HEK293 (cell line): Measurements from ENCODE around the gene DNAH8.

ENCODE experiments used
- CTCF ChIA-PET: fragments of 350-600 bp; formaldehyde crosslinking; extraction: SDS; loops from one replicate; lab custom pipeline; 2021; ENCODE audit warnings: antibody characterized with exemption; lab: Yijun Ruan, JAX
- POLR2A ChIA-PET: fragments of 300-600 bp; formaldehyde crosslinking; extraction: SDS; loops from one replicate; lab custom pipeline; 2020; ENCODE audit warnings: antibody characterized with exemption, inconsistent platforms; lab: Yijun Ruan, JAX
- H3K27ac ChIP-seq: fragments of 200-500 bp; sonication (Bioruptor generic); 2 replicates; pipeline ENCODE4 v1.5.1; 2014; ENCODE audit warnings: low read depth, low read length, control low read depth, inconsistent platforms; ENCODE audit errors: extremely low read depth
- H3K36me3 ChIP-seq, 2 experiments: fragments of 200-500 bp in 1 of 2; sonication (Bioruptor generic) in 1 of 2; 1 replicate in 1 of 2; 2 replicates in 1 of 2; pipeline ENCODE4 v1.5.1; 2014 to 2017; ENCODE audit warnings: inconsistent platforms in 2 of 2, low read length in 2 of 2; ENCODE audit not compliant: control insufficient read depth in 2 of 2, insufficient read depth in 1 of 2
- H3K4me1 ChIP-seq: fragments of 200-500 bp; sonication (Bioruptor generic); 2 replicates; pipeline ENCODE4 v1.5.1; 2014; ENCODE audit warnings: mild to moderate bottlenecking, low read length, inconsistent platforms; ENCODE audit not compliant: control insufficient read depth, insufficient read depth
- H3K4me3 ChIP-seq: 2 replicates; pipeline ENCODE4 v1.5.1; 2011; ENCODE audit warnings: low read depth, mild to moderate bottlenecking, control low read depth, low read length, moderate library complexity
- H3K9me3 ChIP-seq: fragments of 200-500 bp; sonication (Bioruptor generic); 2 replicates; pipeline ENCODE4 v1.5.1; 2014; ENCODE audit warnings: low read depth, low read length, inconsistent platforms; ENCODE audit not compliant: control insufficient read depth, insufficient read depth
- GLIS2 ChIP-seq: fragments of 450-650 bp; formaldehyde crosslinking; IDR thresholded peaks from 2 replicates; pipeline ENCODE4 v1.5.1; 2016; ENCODE audit warnings: missing biosample characterization, missing genetic modification characterization
- KLF8 ChIP-seq: fragments of 450-650 bp; formaldehyde crosslinking; IDR thresholded peaks from 2 replicates; pipeline ENCODE4 v1.5.1; 2016; ENCODE audit warnings: missing biosample characterization, missing genetic modification characterization
- ZNF138 ChIP-seq: fragments of 450-650 bp; formaldehyde crosslinking; IDR thresholded peaks from 2 replicates; pipeline ENCODE4 v1.5.1; 2016; ENCODE audit warnings: missing biosample characterization, missing genetic modification characterization, borderline replicate concordance
- ZNF140 ChIP-seq: fragments of 450-650 bp; formaldehyde crosslinking; IDR thresholded peaks from 2 replicates; pipeline ENCODE4 v1.5.1; 2016; ENCODE audit warnings: missing biosample characterization, missing genetic modification characterization
- ZNF157 ChIP-seq: fragments of 450-650 bp; formaldehyde crosslinking; IDR thresholded peaks from 2 replicates; pipeline ENCODE4 v1.5.1; 2016; ENCODE audit warnings: missing biosample characterization, missing genetic modification characterization
- ZNF350 ChIP-seq: fragments of 450-650 bp; formaldehyde crosslinking; IDR thresholded peaks from 2 replicates; pipeline ENCODE4 v1.5.0; 2017; ENCODE audit warnings: missing biosample characterization, mild to moderate bottlenecking, missing genetic modification characterization
- ZNF433 ChIP-seq: fragments of 450-650 bp; formaldehyde crosslinking; IDR thresholded peaks from 2 replicates; pipeline ENCODE4 v1.5.1; 2016; ENCODE audit warnings: missing biosample characterization, missing genetic modification characterization, low read depth
- ZNF549 ChIP-seq: fragments of 450-650 bp; IDR thresholded peaks from 2 replicates; pipeline ENCODE4 v1.5.1; 2018; ENCODE audit warnings: missing biosample characterization, missing genetic modification characterization, mild to moderate bottlenecking, inconsistent platforms, moderate library complexity
- ZNF654 ChIP-seq: fragments of 450-650 bp; formaldehyde crosslinking; IDR thresholded peaks from 2 replicates; pipeline ENCODE4 v1.5.1; 2016; ENCODE audit warnings: low read depth, missing biosample characterization, missing genetic modification characterization
- ZNF747 ChIP-seq: fragments of 450-650 bp; formaldehyde crosslinking; IDR thresholded peaks from 2 replicates; pipeline ENCODE4 v1.5.1; 2016; ENCODE audit warnings: missing biosample characterization, missing genetic modification characterization
- ZNF76 ChIP-seq: fragments of 450-650 bp; formaldehyde crosslinking; IDR thresholded peaks from 2 replicates; pipeline ENCODE4; 2016; ENCODE audit warnings: low read depth, missing biosample characterization, missing genetic modification characterization, borderline replicate concordance
- TF ChIP-seq, protein P1 (sequence below): fragments of 450-650 bp; formaldehyde crosslinking; IDR thresholded peaks from 2 replicates; pipeline ENCODE4 v1.5.0; 2017; ENCODE audit warnings: missing biosample characterization, missing genetic modification characterization, borderline replicate concordance
- TF ChIP-seq, protein P2 (sequence below): fragments of 450-650 bp; formaldehyde crosslinking; optimal IDR thresholded peaks from 2 replicates; pipeline ENCODE3; 2016; ENCODE audit warnings: missing biosample characterization, mild to moderate bottlenecking, missing genetic modification characterization
- TF ChIP-seq, protein P3 (sequence below): fragments of 450-650 bp; formaldehyde crosslinking; IDR thresholded peaks from 2 replicates; pipeline ENCODE4 v1.5.1; 2016; ENCODE audit warnings: missing biosample characterization, missing genetic modification characterization
- TF ChIP-seq, protein P4 (sequence below): fragments of 450-650 bp; formaldehyde crosslinking; conservative IDR thresholded peaks from 2 replicates; pipeline ENCODE4 v1.5.1; 2016; ENCODE audit warnings: low read depth, missing biosample characterization, missing genetic modification characterization
- TF ChIP-seq, protein P5 (sequence below): fragments of 450-650 bp; formaldehyde crosslinking; IDR thresholded peaks from 2 replicates; pipeline ENCODE4 v1.5.1; 2017; ENCODE audit warnings: missing biosample characterization, mild to moderate bottlenecking, missing genetic modification characterization, moderate library complexity
- TF ChIP-seq, protein P6 (sequence below): fragments of 450-650 bp; formaldehyde crosslinking; IDR thresholded peaks from 2 replicates; pipeline ENCODE4 v1.5.1; 2017; ENCODE audit warnings: missing biosample characterization, missing genetic modification characterization

Gene DNAH8

DNA sequence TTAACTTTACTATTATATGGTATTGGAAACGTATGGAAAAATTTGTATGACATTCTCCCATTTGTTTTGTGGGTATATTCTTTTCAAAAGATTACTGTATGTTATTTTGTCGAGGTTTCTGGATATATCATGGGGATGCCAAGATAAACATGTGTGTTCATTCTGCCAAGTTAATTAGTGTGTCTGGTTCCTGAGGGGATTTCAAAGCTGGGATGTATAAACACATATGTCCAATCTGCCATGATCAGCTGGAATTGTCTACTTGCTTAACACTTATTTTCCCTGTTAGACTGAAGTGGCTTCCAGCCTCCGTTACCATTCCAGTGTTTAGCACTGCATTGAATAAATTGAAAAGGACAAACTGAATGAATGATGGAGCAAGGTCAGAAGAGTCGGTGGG, 86.2 kb downstream of the DNAH8 start:
- H3K4me1 ChIP-seq, result peaks cover 3% of the 10 kb centered on the region; the same call in 1 of the 2 replicates
- no peaks in the 10 kb centered on the region for H3K36me3 ChIP-seq
- no peak for TF ChIP-seq ZNF76 (tag by site-specific recombination)
- TF ChIP-seq ZNF654 (tag by site-specific recombination), result no peak
- H3K4me3 ChIP-seq, result no peak overlapping the region
- H3K9me3 ChIP-seq, result no peaks in the 10 kb centered on the region
- POLR2A ChIA-PET, result no interaction called here
- CTCF ChIA-PET, result no interaction called here
- H3K27ac ChIP-seq, result no peak overlapping the region

DNA sequence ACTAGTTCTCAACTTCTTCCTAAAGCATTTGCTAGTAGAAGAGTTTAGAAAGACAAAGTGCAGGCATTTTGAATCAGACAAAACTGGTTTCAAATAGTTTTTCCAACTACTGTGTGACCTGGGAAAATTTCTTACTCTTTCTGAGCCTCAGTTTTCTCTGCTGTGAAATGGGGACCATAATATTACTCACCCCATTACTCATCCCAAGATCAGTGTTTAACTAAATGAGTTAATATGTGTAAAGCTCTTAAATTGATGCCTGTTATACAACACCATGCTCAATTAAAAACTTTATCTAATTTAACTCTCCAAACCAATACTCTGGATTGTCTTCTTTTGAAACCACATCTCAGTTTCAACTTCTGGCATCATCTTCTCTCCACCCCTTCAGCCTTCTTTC, 87.4 kb downstream of the DNAH8 start:
- ChIA-PET POLR2A (interaction anchor here (0.7 kb wide), 1 partner anchor 24 kb away, joined by 5 read pairs; no protein-coding TSS in a partner anchor), CTCF (interaction anchor here (0.6 to 1.0 kb wide), 3 partner anchors 9 to 687 kb away, joined by 3 read pairs; no protein-coding TSS in a partner anchor)

More for the DNA sequence above, 87.4 kb downstream of the DNAH8 start:
- Histone ChIP-seq H3K36me3 (no peaks in the 10 kb centered on the region), H3K4me3 (no peak overlapping the region), H3K27ac (no peak overlapping the region), H3K4me1 (peaks cover 3% of the 10 kb centered on the region; the same call in 1 of the 2 replicates), H3K9me3 (no peaks in the 10 kb centered on the region)
- TF ChIP-seq ZNF747 (tag by site-specific recombination) (no peak), KLF8 (tag by site-specific recombination) (no peak), ZNF433 (tag by site-specific recombination) (no peak), ZNF350 (tag by site-specific recombination) (no peak), ZNF138 (tag by site-specific recombination) (no peak), ZNF549 (no peak), ZNF140 (tag by site-specific recombination) (no peak), ZNF157 (tag by site-specific recombination) (no peak), GLIS2 (no peak)
- TF ChIP-seq, protein P1, sequence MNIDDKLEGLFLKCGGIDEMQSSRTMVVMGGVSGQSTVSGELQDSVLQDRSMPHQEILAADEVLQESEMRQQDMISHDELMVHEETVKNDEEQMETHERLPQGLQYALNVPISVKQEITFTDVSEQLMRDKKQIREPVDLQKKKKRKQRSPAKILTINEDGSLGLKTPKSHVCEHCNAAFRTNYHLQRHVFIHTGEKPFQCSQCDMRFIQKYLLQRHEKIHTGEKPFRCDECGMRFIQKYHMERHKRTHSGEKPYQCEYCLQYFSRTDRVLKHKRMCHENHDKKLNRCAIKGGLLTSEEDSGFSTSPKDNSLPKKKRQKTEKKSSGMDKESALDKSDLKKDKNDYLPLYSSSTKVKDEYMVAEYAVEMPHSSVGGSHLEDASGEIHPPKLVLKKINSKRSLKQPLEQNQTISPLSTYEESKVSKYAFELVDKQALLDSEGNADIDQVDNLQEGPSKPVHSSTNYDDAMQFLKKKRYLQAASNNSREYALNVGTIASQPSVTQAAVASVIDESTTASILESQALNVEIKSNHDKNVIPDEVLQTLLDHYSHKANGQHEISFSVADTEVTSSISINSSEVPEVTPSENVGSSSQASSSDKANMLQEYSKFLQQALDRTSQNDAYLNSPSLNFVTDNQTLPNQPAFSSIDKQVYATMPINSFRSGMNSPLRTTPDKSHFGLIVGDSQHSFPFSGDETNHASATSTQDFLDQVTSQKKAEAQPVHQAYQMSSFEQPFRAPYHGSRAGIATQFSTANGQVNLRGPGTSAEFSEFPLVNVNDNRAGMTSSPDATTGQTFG, result no peak
- TF ChIP-seq, protein P2, sequence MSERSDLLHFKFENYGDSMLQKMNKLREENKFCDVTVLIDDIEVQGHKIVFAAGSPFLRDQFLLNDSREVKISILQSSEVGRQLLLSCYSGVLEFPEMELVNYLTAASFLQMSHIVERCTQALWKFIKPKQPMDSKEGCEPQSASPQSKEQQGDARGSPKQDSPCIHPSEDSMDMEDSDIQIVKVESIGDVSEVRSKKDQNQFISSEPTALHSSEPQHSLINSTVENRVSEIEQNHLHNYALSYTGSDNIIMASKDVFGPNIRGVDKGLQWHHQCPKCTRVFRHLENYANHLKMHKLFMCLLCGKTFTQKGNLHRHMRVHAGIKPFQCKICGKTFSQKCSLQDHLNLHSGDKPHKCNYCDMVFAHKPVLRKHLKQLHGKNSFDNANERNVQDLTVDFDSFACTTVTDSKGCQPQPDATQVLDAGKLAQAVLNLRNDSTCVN, result no peak
- TF ChIP-seq, protein P3, sequence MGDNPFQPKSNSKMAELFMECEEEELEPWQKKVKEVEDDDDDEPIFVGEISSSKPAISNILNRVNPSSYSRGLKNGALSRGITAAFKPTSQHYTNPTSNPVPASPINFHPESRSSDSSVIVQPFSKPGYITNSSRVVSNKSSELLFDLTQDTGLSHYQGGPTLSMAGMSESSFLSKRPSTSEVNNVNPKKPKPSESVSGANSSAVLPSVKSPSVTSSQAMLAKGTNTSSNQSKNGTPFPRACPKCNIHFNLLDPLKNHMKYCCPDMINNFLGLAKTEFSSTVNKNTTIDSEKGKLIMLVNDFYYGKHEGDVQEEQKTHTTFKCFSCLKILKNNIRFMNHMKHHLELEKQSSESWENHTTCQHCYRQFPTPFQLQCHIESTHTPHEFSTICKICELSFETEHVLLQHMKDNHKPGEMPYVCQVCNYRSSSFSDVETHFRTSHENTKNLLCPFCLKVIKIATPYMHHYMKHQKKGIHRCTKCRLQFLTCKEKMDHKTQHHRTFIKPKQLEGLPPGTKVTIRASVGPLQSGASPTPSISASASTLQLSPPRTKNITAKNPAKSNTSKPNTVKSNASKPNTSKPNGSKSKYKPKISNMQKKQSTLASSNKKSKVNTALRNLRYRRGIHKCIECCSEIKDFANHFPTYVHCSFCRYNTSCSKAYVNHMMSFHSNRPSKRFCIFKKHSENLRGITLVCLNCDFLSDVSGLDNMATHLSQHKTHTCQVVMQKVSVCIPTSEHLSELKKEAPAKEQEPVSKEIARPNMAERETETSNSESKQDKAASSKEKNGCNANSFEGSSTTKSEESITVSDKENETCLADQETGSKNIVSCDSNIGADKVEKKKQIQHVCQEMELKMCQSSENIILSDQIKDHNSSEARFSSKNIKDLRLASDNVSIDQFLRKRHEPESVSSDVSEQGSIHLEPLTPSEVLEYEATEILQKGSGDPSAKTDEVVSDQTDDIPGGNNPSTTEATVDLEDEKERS (tag by site-specific recombination), result no peak
- TF ChIP-seq, protein P4, sequence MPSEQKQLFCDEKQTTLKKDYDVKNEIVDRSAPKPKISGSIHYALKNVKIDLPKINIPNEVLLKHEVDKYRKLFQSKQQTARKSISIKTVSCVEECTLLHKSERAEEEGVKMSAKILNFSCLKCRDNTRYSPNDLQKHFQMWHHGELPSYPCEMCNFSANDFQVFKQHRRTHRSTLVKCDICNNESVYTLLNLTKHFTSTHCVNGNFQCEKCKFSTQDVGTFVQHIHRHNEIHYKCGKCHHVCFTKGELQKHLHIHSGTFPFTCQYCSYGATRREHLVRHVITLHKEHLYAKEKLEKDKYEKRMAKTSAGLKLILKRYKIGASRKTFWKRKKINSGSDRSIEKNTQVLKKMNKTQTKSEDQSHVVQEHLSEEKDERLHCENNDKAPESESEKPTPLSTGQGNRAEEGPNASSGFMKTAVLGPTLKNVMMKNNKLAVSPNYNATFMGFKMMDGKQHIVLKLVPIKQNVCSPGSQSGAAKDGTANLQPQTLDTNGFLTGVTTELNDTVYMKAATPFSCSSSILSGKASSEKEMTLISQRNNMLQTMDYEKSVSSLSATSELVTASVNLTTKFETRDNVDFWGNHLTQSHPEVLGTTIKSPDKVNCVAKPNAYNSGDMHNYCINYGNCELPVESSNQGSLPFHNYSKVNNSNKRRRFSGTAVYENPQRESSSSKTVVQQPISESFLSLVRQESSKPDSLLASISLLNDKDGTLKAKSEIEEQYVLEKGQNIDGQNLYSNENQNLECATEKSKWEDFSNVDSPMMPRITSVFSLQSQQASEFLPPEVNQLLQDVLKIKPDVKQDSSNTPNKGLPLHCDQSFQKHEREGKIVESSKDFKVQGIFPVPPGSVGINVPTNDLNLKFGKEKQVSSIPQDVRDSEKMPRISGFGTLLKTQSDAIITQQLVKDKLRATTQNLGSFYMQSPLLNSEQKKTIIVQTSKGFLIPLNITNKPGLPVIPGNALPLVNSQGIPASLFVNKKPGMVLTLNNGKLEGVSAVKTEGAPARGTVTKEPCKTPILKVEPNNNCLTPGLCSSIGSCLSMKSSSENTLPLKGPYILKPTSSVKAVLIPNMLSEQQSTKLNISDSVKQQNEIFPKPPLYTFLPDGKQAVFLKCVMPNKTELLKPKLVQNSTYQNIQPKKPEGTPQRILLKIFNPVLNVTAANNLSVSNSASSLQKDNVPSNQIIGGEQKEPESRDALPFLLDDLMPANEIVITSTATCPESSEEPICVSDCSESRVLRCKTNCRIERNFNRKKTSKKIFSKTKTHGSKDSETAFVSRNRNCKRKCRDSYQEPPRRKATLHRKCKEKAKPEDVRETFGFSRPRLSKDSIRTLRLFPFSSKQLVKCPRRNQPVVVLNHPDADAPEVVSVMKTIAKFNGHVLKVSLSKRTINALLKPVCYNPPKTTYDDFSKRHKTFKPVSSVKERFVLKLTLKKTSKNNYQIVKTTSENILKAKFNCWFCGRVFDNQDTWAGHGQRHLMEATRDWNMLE (tag by site-specific recombination), result no peak
- TF ChIP-seq, protein P5, sequence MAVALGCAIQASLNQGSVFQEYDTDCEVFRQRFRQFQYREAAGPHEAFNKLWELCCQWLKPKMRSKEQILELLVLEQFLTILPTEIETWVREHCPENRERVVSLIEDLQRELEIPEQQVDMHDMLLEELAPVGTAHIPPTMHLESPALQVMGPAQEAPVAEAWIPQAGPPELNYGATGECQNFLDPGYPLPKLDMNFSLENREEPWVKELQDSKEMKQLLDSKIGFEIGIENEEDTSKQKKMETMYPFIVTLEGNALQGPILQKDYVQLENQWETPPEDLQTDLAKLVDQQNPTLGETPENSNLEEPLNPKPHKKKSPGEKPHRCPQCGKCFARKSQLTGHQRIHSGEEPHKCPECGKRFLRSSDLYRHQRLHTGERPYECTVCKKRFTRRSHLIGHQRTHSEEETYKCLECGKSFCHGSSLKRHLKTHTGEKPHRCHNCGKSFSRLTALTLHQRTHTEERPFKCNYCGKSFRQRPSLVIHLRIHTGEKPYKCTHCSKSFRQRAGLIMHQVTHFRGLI (tag by site-specific recombination), result no peak
- TF ChIP-seq, protein P6, sequence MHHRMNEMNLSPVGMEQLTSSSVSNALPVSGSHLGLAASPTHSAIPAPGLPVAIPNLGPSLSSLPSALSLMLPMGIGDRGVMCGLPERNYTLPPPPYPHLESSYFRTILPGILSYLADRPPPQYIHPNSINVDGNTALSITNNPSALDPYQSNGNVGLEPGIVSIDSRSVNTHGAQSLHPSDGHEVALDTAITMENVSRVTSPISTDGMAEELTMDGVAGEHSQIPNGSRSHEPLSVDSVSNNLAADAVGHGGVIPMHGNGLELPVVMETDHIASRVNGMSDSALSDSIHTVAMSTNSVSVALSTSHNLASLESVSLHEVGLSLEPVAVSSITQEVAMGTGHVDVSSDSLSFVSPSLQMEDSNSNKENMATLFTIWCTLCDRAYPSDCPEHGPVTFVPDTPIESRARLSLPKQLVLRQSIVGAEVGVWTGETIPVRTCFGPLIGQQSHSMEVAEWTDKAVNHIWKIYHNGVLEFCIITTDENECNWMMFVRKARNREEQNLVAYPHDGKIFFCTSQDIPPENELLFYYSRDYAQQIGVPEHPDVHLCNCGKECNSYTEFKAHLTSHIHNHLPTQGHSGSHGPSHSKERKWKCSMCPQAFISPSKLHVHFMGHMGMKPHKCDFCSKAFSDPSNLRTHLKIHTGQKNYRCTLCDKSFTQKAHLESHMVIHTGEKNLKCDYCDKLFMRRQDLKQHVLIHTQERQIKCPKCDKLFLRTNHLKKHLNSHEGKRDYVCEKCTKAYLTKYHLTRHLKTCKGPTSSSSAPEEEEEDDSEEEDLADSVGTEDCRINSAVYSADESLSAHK, result no peak
